Gastrocnemius medialis (tissue), 4 donors: ENCODE measurements around the gene INPP5D. TPM values are rescaled to one million over a fixed set of nuclear protein-coding genes. Genes with fewer than 3 reads are reported as not detected.

Experiments
- ATAC-seq, 2 donors: fragments of 150-250 bp; one replicate each; pipeline ENCODE4 v1.9.1; 2016
- DNase-seq, 2 donors: peaks; one replicate each; pipeline ENCODE4 v3.0.0-alpha.2; 2019
- H3K27ac ChIP-seq, 4 donors: fragments of 200-600 bp; sonication (generic); 1 replicate in 1 of 4; 2 replicates in 3 of 4; pipeline ENCODE4 v1.5.1; 2016 to 2018; ENCODE audit warnings: mild to moderate bottlenecking in 2 of 4, moderate library complexity in 1 of 4
- H3K27me3 ChIP-seq, 3 donors: fragments of 200-600 bp; sonication (generic) in 2 of 3; 1 replicate in 1 of 3; 2 replicates in 2 of 3; pipeline versions ENCODE4 v1.5.1 to v1.6.0; 2016 to 2019; ENCODE audit warnings: mild to moderate bottlenecking in 1 of 3, moderate library complexity in 1 of 3
- H3K36me3 ChIP-seq, 2 donors: fragments of 200-600 bp; sonication (generic) in 1 of 2; one replicate each; pipeline ENCODE4 v1.5.1; 2017 to 2018
- H3K4me1 ChIP-seq, 2 donors: fragments of 200-600 bp; sonication (generic) in 1 of 2; one replicate each; pipeline ENCODE4 v1.5.1; 2016 to 2017; ENCODE audit warnings: mild to moderate bottlenecking in 2 of 2
- H3K4me3 ChIP-seq, 4 donors: fragments of 200-600 bp; sonication (generic) in 3 of 4; 1 replicate in 1 of 4; 2 replicates in 3 of 4; pipeline ENCODE4 v1.5.1; 2016 to 2019; ENCODE audit warnings: mild to moderate bottlenecking in 2 of 4
- H3K9me3 ChIP-seq, 3 donors: fragments of 200-600 bp; sonication (generic) in 2 of 3; 1 replicate in 1 of 3; 2 replicates in 2 of 3; pipeline ENCODE4 v1.5.1; 2016 to 2019
- CTCF ChIP-seq, 5 experiments: fragments of 450-650 bp in 3 of 5; fragments of 200-600 bp in 2 of 5; sonication (generic) in 2 of 5; IDR thresholded peaks in 4 of 5; conservative IDR thresholded peaks in 1 of 5; 1 replicate in 4 of 5; 2 replicates in 1 of 5; pipeline ENCODE4 v1.5.1; 2016 to 2019; ENCODE audit warnings: antibody characterized with exemption in 5 of 5, mild to moderate bottlenecking in 3 of 5, moderate library complexity in 3 of 5
- POLR2A ChIP-seq, 2 donors: fragments of 450-650 bp; IDR thresholded peaks; one replicate each; pipeline ENCODE4 v1.6.1; 2017; ENCODE audit warnings: antibody characterized with exemption in 2 of 2, mild to moderate bottlenecking in 2 of 2, moderate library complexity in 2 of 2
- in situ Hi-C, 4 donors: fragments of 200-750 bp; cut with MboI; loops; one replicate each; pipeline versions ENCODE4 v1.15.0 to v1.8.0; 2017; ENCODE audit warnings: low sequenced_read_pairs in 4 of 4
- intact Hi-C: fragments of 100-400 bp; cut with DNase I; formaldehyde crosslinking; loops from one replicate; pipeline ENCODE4 v1.15.1; 2023; ENCODE audit warnings: low total_unique reads
- total RNA-seq, 4 donors: library from RNA; depleted of rRNA; stranded (reverse); fragments of >200 nt; gene quantifications; one replicate each; pipeline versions ENCODE4 v1.1.0 to v1.2.3, GENCODE V29; 2016

Gene INPP5D
- total RNA-seq, 4 donors from 2014 or later = 1.7 to 18.7 (median 4.9) TPM

GRCh38 chr2:233165895-233166661 lies 105.9 kb downstream of the INPP5D start:
- no peaks in the 10 kb centered on the region for H3K4me1 ChIP-seq
- peaks cover 0 to 3% (median 0%) of the 10 kb centered on the region in 3 donors for H3K27me3 ChIP-seq
- ATAC-seq (no peak), DNase-seq (peak; percentile 28 to 46)
- H3K27ac ChIP-seq = no peak overlapping the region
- no peak overlapping the region for H3K4me3 ChIP-seq
- in situ Hi-C loops = no loop called here
- intact Hi-C loops = no loop called here
- TF ChIP-seq CTCF (IDR thresholded peaks at IDR 0.05 in 4 of 5, conservative IDR thresholded peaks at IDR 0.05 in 1 of 5) (no peak), POLR2A (IDR thresholded peaks at IDR 0.05) (no peak)
- no peaks in the 10 kb centered on the region for H3K36me3 ChIP-seq
- no peaks in the 10 kb centered on the region for H3K9me3 ChIP-seq

GRCh38 chr2:233168445-233168844 lies 108.3 kb downstream of the INPP5D start:
- Histone ChIP-seq H3K27ac (no peak overlapping the region), H3K4me3 (no peak overlapping the region), H3K4me1 (no peaks in the 10 kb centered on the region), H3K27me3 (peaks cover 0 to 3% (median 0%) of the 10 kb centered on the region in 3 donors), H3K9me3 (no peaks in the 10 kb centered on the region), H3K36me3 (no peaks in the 10 kb centered on the region)
- in situ Hi-C loops = no loop called here
- DNase-seq = no peak
- intact Hi-C loops = no loop called here
- TF ChIP-seq POLR2A (IDR thresholded peaks at IDR 0.05) = no peak
- ATAC-seq = no peak

GRCh38 chr2:233168919-233169318 lies 108.8 kb downstream of the INPP5D start:
- in situ Hi-C loops = no loop called here
- no peak overlapping the region for H3K27ac ChIP-seq
- no peaks in the 10 kb centered on the region for H3K36me3 ChIP-seq
- no peaks in the 10 kb centered on the region for H3K4me1 ChIP-seq
- DNase-seq (no peak), ATAC-seq (no peak)
- no peaks in the 10 kb centered on the region for H3K9me3 ChIP-seq
- intact Hi-C loops = no loop called here
- TF ChIP-seq CTCF (IDR thresholded peaks at IDR 0.05 in 4 of 5, conservative IDR thresholded peaks at IDR 0.05 in 1 of 5) (no peak), POLR2A (IDR thresholded peaks at IDR 0.05) (no peak)
- H3K27me3 ChIP-seq = peaks cover 0 to 3% (median 0%) of the 10 kb centered on the region in 3 donors
- H3K4me3 ChIP-seq = no peak overlapping the region

GRCh38 chr2:233171344-233171743 lies 111.2 kb downstream of the INPP5D start:
- Histone ChIP-seq H3K9me3 (no peaks in the 10 kb centered on the region), H3K4me1 (no peaks in the 10 kb centered on the region), H3K4me3 (no peak overlapping the region), H3K27ac (no peak overlapping the region), H3K27me3 (peaks cover 0 to under 1% (median 0%) of the 10 kb centered on the region in 3 donors), H3K36me3 (no peaks in the 10 kb centered on the region)
- no peak for TF ChIP-seq POLR2A (IDR thresholded peaks at IDR 0.05)
- no peak for TF ChIP-seq CTCF (IDR thresholded peaks at IDR 0.05 in 4 of 5, conservative IDR thresholded peaks at IDR 0.05 in 1 of 5)
- in situ Hi-C loops = no loop called here
- ATAC-seq (no peak), DNase-seq (no peak)
- intact Hi-C loops = no loop called here

GRCh38 chr2:233173115-233173514 lies 113.0 kb downstream of the INPP5D start:
- intact Hi-C loops = no loop called here
- Histone ChIP-seq H3K27ac (no peak overlapping the region), H3K9me3 (no peaks in the 10 kb centered on the region), H3K4me1 (no peaks in the 10 kb centered on the region), H3K36me3 (no peaks in the 10 kb centered on the region), H3K27me3 (no peaks in the 10 kb centered on the region), H3K4me3 (no peak overlapping the region)
- TF ChIP-seq POLR2A (IDR thresholded peaks at IDR 0.05) (no peak), CTCF (IDR thresholded peaks at IDR 0.05 in 4 of 5, conservative IDR thresholded peaks at IDR 0.05 in 1 of 5) (no peak)
- DNase-seq (no peak), ATAC-seq (no peak)
- in situ Hi-C loops = no loop called here
